ENCODE data around the gene TNS1.

Gene TNS1

DNA sequence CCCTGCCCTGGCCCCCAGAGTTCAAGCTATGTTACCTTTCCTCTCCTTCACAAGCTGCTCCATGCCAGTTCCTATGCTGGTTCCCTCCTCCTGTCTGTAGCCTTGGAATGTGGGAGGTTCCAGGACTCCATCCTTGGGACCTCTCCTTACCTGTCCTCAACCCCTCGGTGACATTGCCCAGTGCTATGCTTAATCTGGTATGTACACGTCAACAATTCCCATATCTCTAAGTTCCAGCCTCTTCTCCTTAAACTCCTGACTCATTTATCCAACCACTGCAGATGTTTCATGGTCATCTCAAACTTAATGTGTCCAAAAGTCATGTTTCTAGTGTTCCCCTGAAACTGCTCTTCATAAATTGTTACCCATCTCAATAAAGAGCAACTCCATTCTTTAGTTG lies 160.8 kb downstream of the TNS1 start:
- DNase-seq = no peak

DNA sequence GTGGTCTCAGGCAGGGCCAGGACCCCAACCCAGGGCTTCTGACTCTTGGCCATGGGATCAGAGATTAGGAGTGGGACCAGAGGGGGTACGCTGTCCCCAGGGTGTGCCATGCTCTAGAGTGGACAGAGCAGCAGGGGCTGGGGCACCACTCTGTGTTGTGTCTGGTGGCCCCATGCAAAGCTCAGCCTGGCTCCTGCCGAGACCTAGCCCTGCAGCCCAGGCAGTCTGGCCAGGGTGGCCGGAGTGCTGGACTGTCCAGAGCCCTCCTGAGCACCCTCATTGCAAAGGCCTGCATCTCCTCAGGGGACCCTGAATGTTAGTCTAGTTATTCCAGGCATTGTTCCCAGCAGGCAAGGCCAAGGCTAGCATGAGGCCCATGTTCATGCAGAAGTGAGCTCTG lies 162.3 kb downstream of the TNS1 start:
- no peak for DNase-seq

DNA sequence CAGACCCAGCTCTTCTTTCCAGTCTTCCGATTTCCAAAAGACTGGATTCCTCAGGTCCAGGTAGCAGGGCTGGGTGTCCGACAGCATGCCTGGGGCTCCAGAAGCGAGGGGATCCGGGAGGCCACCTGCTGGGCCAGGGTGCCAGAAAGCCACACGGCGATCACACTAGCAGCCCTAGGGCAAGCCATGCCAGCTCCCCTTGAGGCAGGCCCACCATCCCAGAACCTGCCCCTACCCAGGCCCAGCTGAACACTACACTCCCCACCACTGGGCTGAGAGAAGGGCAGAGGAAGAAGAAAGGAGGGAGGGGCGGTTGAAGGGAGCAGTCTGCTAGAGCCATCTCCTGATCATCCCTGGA lies 163.1 kb downstream of the TNS1 start:
- DNase-seq = no peak

DNA sequence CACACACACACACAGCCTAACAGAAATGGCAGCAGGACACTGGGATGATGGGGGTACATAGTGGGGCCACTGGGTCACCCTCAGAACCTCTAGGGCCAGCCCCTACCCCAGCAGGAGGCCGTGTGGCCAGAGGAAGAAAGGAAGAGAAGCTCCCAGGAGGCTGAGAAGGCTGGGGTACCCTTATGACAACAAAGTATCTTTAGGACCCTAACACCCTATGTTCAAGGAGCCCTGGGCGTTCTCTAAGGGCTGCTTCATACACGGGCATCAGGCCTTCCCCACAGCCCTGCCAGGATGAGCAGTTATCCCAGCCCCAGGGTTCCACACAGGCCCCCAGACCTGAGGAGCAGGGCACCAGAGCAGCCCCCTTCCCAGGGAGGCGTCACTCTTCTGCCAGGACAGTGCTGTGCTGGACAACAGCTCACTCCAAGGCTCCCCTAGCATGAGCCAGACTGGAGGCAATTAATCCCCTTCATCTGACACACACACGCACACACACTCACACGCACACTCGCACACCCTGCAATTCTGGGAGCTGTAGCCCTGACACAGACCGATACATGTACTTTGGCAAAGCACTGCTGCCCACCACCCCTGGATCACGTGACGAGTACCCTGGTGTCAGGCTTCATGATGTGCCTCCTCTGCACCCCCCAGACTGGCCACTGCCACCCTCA lies 163.6 kb downstream of the TNS1 start:
- DNase-seq = no peak

DNA sequence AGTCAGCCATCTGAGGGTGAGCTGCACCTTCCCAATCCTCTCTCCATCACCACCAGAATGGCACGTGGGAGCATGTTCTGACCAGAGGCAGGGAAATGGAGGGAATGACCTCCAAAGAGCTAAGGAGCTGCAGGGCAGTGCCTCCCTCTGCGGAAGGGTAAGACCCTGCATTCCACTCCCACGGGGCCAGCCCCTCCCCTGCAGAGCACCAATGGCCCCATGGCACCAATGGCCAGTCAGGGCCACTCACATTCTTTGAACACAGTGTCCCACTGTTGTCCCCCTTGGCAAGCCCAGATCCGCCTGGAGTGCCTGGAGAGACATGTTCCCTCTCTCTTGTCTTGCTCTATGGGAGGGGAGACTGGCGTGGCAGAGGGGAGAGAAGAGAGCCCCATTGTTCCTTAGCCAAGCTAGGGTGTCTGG lies 164.4 kb downstream of the TNS1 start:
- no peak for DNase-seq

DNA sequence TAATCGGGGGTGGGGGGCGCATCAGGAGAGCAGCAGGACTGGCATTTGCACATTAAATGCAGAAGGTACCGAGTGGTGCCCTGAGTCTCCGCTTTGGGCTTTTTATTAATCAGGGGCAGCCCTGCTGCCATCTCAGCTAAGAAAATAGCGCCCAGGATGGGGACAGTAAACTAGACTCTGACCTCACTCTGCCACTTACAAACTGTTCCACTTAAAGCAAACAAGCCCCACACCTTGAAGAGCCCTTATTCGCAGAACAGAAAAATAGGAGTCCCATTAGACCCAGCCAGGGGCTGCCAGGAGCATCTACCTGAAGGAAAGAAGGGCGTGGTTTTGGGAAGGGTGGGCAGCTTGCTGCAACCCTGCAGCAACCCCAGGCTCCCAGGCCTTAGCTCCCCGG lies 165.3 kb downstream of the TNS1 start:
- DNase-seq = no peak

DNA sequence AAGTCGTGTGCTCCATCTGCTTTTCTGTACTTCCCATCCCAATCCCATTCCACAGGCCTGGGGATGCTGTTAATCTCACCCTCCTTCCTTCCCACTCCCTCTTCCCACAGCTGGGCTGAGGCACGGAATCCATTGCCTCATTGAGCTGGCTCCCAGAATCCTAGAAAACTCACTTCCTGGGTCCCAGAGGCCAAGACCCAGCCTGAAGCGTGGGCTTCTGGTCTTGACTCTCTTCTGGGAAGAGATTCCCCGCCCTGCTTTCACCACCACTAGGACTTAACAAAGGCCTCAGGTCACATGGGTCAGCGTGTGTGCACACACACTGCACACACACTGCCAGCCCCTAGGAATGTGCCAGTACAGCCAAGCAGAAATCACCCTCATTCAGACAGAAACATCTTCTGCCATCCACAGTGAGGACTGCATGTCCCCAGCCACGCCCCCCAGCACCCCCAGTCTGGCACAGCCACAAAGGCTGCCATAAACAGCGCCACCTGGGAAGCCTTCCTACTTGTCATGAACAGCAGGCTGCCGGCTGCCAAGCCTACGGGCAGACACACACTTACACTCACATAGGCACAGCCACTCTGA lies 165.8 kb downstream of the TNS1 start:
- no peak for DNase-seq

DNA sequence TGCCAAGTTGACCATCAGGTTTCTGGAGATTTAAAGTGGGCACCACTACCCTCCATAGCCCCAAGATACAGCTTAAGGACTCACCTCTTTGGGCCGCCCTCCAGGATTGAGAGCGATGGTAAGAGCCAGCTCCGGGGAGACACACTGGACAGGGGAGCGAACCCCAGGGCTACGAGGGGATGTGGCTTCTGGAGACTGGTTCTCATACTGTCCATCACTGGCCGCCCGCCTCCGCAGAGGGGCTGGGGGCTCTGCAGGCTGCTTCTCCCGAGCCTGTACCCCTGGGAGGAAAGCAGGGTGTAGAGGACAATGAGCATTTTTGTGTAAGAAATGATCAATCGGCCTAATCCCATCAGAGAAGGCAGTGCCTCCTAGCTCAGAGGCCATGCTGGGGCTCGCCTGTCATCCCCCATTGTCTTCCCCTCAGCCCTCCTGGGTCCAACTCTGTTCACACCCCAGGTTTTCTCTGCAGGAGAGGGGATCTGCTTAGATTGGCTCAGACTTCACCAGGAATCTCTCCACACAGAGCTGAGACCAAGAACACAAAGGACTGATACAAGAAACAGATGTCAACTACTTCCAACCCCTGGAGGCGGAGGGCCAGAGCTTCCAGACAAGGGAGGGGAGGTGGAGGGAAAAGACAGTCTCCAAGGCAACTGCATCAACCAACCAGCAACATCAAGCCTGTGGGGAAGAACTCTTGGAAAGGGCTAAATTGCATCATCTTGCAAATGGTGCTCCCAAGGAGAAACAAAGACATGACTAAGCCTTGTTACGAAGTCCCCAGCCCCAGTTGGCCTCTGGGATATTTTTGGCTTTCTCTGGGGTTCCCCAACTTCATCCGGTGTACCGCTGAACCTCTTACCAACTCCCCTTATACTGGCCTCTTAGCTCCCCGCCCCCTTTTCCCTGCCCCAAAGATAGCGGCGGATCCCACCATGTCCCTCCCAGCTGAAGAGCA lies 166.6 kb downstream of the TNS1 start:
- no peak for DNase-seq

DNA sequence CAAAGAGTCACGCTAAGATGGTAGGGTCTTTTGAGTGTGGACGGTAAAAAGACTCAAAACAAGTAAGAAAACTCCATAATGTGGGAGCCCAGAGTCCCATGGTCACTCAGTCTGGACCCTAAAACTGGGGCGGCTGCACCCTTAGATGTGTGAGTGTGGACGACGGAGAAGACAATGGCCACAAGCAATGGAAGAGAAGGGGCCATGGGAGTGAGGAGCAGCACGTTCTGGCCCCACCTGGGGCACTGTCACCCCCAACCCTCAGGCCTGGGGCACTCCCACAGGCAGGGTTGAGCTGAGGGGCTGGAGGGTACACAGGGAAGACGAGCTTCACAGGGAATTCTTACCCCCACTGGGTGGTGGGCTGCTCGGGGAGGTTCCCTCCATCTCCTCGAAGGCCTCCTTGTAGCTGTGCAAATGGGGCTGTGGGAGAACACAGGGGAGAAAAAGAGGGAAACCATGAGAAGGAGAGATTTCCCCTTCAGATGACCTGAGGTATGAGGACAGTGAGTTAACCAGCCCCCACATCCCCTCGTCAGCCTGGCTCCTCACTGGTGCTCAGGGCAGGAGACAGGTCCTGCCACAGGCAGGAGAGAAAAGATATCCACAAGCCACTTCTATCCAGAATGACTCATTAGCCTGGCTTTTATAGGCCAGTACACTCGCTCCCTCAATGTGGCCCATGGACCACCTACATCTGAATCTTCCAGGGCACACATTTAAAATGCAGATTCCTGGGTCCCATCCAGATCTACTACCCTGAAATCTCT lies 167.9 kb downstream of the TNS1 start:
- no peak for DNase-seq

DNA sequence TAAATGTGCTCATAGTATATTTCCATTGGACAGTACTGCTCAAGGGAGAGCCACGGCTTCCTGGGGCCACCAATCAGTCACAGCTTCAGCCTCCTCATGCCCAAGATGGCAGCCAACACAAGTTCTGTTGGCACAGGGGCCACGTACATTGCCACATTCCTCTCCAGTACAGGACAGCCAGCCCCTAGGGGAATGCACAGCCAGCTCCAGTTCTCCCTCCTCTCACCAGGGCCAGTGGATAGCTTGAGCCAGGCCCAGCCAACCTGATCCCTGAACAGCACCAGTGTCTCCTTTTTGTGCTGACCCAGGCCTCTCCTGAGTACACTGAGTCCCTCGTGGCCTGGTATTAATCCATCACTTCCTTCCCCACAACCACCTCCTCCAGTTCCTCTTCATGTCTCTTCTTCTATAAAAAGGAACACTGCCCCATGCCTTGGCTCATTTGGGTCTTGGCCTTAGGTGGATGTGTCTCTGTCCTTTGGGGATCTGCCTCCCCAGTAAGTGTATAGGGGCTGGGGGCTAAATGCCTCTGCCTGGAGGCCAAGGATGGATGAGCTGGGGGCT lies 168.7 kb downstream of the TNS1 start:
- DNase-seq = no peak

DNA sequence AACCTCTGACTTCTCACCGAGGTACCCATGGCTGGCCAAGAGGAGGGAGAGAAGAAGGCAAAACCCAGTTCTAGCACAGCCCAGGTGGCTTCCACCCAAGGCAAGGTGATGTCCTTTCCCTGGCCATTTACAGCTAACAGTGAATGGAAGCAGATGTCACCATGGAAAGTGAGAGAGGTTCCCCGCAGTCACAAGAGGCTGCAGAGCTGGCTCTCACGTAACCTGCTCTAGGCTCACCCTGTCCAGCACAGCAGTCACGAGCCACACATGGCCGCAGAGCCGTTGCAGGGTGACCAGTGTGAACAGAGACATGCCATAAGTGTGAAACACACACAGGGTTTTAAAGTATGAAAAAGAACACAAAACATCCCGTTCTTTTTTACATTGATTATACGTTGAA lies 169.4 kb downstream of the TNS1 start:
- no peak for DNase-seq

DNA sequence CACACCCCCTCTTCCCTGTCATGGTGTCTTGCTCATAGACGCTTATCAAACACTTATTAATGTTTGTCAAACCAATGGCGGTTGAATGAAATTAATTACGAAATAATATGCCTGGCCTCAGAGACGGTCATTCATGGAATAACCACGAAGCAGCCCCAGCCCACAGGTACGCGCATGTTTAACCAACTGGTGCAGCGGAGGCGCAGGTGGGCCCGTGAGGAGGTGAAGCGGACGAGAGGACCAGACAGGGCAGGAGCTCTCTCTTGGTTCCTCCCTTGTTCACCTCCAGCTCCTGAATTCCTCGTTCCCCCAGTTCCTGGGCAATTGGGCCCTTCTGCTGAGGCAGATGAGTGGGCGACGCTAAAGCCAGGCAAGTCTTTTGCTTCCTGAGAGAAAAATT lies 169.8 kb downstream of the TNS1 start:
- no peak for DNase-seq

DNA sequence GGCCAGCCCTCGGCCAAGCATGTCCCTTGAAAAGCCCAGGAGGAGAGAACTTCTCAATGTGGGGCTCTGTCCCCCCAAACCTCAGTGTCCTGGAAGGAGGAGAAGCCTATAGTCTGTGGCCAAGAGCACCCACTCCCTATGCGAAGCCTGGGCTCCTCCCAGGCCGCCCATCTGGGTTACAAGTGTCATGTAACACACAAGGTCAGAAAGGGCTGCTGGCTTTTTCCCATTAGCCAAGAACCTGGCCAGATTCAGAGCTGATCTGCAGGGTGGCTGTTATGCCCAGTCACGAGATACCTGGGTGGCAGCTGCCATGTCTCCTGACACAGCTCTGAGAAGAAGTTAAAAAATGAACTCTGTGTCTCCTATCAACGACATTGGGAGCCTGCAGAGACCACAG lies 170.7 kb downstream of the TNS1 start:
- DNase-seq = no peak

DNA sequence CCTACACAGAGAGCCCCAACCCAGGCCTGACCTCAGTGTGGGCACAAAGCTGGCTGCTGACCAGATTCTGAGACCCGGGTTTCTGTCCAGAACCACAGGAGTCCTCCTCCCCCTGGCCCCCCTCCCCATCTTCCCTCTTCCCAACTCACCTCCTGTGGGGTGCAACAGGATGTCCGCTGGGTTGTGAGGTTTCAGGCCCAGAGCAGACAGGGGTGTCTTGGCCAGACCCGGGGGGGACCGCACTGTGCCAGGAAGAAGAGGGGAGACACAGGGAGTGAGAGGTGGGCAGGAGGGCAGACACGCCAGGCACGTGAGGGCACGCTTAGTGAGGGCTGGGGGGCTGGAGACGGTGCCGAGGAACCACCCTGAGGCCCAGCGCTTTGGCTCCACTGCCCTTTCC lies 171.5 kb downstream of the TNS1 start:
- DNase-seq = no peak

DNA sequence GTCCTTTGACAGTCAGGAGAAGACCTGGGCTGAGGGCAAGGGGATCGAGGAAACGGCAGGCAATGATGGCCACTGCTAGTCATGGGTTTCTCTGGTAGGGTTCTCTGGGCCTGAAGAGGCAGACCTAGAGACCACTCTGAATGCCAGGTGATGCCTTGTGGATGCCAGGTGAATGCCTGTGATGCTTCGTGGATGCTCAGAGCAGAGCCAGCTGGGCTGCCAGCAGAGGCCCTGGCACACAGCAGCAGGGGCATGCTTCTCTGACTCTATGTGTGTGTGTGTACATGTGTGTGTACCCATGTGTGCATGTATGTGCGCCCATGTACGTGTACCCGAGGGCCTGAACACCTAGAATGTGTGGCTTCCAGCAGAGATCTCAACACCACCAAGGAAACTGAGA lies 172.0 kb downstream of the TNS1 start:
- DNase-seq = no peak

DNA sequence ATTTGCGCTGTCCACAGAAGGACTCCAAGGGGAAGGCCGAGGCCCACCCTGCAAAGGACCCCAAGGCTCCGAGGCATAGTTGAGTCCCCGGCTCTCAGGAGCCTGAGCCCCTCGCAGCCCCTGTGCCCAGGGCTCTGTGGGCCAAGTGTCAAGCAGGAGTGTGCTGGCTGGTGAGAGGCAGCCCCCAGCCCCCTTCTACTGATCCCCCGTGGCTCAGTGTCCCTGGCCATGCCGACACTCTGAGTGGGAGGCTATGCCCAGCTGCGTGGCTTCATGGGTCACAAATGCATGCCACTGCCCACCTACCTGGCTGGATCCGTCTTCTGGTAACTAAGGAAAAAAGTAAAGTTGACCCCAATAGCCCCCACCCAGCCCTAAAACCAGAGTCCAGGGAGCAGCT lies 172.7 kb downstream of the TNS1 start:
- no peak for DNase-seq

DNA sequence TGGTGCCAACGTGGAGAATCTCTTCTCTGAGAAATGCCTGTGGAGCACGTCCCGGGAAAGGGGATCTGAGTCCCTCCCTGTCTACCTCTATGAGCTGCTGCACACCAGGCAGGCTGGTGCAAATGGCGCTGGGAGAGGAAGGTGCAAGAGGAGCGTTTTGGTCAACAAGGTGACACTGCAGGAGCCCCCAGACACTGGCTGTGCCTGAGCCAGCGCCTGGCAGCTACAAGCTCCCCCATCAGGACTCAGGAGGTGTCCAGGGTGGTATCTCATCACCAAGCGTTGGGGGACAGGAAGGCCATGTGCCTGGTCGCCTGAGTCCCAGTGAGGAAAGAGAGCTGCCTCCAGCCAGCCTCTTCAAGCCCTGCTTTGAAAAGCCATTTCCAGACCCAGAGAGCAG lies 173.4 kb downstream of the TNS1 start:
- DNase-seq = no peak

DNA sequence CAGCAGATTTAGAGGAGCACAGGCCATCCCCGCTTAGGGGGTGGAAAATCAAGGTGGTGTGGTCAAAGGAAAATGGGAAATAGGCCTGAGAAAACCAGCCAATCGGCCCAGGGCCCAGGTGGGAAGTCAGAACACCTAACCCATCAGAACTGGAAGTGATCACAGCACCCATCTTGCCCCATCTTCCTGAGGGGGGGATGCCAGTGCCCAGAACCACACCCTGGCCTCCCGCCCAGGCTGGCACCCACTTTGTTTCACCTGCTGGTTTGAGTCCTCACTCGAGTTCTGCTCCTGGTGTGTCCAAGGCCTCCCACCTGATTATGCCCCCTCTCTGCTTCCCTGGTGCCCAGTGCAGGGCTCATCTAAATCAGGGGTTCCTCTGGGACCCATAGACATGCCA lies 174.5 kb downstream of the TNS1 start:
- DNase-seq = no peak

DNA sequence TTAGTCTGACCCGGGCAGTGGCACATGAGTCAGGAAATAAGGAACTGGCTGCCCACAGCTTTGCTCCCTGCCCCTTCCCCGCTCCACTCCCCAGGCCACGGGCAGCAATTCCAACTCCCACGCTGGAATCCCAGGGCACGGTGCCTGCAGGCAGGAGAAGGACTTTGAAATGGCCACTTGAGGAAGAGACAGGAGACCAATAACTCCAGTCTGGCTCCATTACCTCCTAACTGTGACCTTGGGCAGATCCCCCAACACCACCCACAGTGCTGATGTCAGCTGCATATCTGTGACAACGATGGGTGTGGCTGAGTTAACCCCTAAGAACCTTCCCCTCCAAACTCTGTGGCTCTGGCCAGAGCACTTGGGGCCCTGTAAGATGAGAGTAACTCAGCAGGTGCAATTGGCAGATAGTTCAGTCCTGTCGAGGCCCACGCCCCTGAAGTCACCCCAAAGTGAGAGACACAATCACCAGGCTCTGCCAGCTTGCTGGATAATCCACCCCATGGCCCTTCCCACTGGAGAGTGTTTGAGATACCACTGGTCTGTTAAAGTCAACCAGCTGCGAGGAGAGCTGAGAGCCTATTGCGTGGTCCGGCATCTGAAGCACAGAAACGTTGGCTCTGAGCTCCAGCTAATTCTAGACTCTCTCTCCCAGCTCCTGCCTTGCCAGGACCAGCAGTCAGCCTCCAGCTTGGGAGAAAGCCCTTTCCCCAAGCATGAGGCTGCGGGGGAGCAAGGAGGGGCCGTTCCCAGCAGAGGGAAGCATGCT lies 175.2 kb downstream of the TNS1 start:
- DNase-seq = no peak

DNA sequence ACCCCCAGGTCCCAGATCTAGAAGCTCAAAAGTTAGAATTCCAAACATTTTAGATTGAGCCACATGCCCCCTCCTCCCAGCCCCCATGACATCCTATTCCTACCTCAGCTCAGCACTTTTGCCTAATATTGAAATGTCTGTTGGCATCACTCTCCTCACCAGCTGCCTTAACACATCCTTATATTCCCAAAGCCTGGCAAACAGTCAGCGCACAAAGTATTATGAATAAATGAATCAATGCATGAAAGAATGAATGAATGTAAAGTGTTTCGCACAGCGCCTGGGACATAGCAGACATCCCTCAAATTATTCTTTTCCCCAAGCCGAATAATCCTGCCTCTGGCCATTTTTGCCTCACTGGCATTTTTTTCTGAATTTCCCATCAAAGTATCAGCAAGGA lies 175.8 kb downstream of the TNS1 start:
- DNase-seq = no peak

DNA sequence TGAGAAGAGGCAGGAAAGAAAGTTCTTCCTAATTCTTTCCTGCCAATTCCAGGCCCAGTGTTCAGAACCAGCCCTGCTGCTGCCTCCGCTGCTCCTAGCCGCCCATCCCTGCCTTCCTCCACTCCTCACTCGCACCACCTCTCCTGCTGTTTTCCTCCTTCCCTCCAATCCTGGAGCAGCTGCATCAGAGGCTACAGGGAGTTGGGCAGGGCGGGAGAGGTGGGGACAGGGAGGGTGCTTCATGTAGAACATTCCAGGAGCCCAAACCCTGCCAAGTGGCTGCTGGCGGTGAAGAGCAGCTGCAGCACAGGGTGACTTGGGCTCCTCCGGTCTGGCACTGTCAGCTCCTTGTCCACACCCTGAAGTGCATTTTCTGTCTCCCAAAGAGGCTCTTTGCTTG lies 176.3 kb downstream of the TNS1 start:
- DNase-seq = no peak
